ENCODE data around the gene KIAA2012. TPM values are rescaled to one million over a fixed set of nuclear protein-coding genes. Genes with fewer than 3 reads are reported as not detected.
A peak's percentile ranks its signal among the peaks of the same experiment; 100 is the strongest.
"Not testable (repeated sequence)": the region's sequence is repeated elsewhere in the genome, so short reads cannot be mapped to it uniquely, and the experiment has no call there.

KIAA2012 gene
- total RNA-seq, 1 experiment from 2014 or later, result not detected

- no peak for DNase-seq (ENCODE audit: low spot score)
Observed at GRCh38 chr2:202193881-202194353, 120.9 kb downstream of the KIAA2012 start.

DNA sequence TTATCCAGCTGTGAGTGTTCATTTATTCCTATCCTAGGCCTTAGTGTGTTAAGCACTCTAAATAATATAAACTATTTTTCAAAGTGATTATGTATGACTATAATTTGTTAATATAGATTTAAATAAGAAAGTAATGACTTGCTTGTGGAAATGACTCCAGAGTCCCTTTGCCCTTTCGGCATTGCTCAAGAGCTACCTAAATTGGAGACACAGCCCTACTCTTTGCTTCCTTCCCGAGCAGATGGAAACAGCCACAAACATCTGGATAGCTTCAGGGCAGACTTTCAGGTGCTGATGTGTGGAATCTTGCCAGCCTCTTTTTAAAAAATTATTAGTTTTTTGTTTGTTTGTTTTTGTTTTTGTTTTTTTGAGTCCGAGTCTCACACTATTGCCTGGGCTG lies 121.4 kb downstream of the KIAA2012 start:
- no peak for DNase-seq (ENCODE audit: low spot score)

- no peak for DNase-seq (ENCODE audit: low spot score)
Observed at GRCh38 chr2:202196727-202197126, 123.7 kb downstream of the KIAA2012 start.

- no peak for DNase-seq (ENCODE audit: low spot score)
Observed at GRCh38 chr2:202201220-202202160, 128.4 kb downstream of the KIAA2012 start.

DNA sequence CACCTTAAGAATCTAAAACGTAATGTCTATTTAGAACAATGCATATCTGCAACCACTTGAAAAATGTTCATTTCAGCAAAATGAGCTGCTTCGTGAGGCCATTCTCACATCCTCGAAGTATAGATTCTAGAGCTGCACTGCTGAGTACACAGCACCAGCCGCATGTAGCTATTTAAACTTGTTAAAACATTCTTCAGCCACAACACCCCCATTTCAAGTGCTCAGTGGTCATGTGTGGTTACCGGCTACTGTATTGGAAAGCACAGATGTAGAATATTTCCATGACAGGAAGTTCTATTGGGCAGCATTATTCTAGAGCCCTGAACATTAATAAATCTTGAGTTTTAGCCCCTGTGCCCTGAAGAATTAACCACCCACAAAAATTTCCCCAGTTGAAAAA lies 130.3 kb downstream of the KIAA2012 start:
- no peak for DNase-seq (ENCODE audit: low spot score)

GRCh38 chr2:202204855-202205254 lies 131.8 kb downstream of the KIAA2012 start:
- DNase-seq (ENCODE audit: low spot score), result no peak

DNA sequence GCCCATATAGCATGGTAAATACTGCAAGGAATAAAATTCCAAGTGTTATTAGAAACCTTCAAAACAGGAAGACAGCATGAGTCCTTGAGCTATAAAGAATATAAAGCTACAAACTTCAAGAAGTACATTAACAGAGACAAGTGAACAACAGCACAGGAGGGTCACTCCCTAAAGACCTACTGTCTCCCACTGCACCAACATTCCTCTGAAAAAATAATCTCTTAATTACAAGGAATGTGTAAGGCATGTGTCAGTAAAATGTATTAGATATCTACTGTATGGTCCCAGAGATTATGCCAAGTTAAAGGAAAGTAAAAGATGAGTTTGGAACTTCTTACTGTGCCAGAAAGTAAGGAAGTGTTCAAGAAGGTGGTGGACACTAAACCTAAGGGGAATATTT lies 135.5 kb downstream of the KIAA2012 start:
- no peak for DNase-seq (ENCODE audit: low spot score)

- no peak for DNase-seq (ENCODE audit: low spot score)
Observed at GRCh38 chr2:202215179-202215578, 142.1 kb downstream of the KIAA2012 start.

DNA sequence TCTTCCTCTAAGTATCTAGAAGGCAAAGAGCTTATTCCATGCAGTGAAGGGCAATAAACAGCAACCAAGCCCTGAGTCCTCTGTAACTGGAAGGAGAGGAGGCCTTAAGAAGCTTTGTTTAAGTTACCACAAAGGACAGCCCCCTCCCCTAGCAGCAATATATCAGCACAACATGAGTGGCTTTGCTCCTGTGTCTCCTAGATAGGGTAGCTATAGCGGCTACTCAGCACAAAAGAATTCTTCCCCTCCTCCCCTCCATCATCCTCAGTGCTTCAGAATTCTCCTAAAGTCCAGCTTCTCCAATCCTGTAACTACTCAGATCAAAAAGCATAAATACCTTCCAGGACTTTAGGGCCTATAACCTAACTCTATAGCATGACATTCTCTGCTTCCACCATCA lies 148.8 kb downstream of the KIAA2012 start:
- no peak for DNase-seq (ENCODE audit: low spot score)

DNA sequence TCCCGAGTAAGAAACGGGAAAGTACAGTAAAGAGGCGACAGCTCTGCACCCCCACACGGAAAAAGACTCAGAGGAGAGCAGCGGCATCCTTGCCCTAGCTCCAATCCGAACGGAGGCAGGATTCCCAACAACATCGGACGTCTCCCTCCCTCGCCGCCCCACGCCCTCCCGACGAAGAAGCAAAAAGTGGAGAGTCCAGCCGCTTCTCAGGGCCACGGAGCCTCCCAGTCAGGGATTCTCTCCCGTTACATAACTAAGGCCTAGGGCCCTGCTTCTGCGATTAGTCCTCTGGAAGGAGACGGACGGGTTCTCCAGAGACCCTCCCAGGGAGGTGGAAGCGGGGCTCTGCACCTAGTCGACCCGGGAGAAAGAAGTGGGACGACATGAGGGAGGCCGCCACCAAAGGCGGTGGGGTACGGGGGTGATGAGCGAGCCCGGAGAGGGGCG lies 164.8 kb downstream of the KIAA2012 start:
- peak; percentile 10 for DNase-seq (ENCODE audit: low spot score)

- peak; percentile 91 for DNase-seq (ENCODE audit: low spot score)
Observed at GRCh38 chr2:202238234-202239197, 165.5 kb downstream of the KIAA2012 start, which contains the start of gene SUMO1. SUMO1 (minus strand) TSS chr2:202238597; CDS start chr2:202238451, 146 bp downstream.

- not testable (repeated sequence) for DNase-seq (ENCODE audit: low spot score)
Observed at GRCh38 chr2:202247710-202248109, 174.7 kb downstream of the KIAA2012 start.

DNA sequence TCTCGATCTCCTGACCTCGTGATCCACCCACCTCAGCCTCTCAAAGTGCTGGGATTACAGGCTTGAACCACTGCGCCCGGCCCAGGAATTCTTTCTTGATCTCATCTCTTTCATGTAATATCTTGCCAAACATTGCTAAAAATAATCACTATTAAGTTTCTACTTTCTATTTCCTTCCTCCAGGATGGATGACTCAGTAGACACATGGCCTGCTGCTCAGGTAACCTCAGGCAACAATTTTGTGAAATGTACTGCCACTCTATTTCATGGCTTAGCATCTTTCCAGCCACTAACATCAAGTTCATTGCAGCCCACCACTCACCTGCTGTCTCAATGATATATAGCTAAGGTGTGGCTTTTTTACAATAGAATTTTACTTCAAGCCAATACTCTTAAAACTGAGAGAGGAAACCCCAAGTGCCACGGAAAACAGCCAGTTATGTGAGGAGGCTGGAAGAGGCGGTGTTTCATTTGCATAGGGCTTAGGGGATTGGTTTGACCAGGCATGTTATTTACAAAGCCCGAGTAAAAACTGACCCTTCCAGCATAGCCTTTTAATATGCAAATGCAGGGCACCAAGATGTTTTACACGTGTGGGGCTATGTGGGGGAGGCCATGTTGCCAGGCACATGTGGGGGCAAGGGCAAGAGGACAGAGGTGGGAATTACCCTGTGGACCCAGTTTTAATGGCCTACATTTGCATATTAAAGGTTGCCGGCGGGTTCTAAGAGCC lies 176.6 kb downstream of the KIAA2012 start:
- no peak for DNase-seq (ENCODE audit: low spot score)

- DNase-seq (ENCODE audit: low spot score), result no peak
Observed at GRCh38 chr2:202251494-202251893, 178.4 kb downstream of the KIAA2012 start.

Other genes with a start within 250 kb of the KIAA2012 start
- gene FZD7, start 39.4 kb upstream of the KIAA2012 start, total RNA-seq (2014; rRNA removed; shearing (Covaris generic)), result 19.0 and 25.2 TPM in 2 replicates
- 200 and 214 TPM in 2 replicates for gene SUMO1, start 165.3 kb downstream of the KIAA2012 start, total RNA-seq (2014; rRNA removed; shearing (Covaris generic))
- gene NOP58, start 192.5 kb downstream of the KIAA2012 start, total RNA-seq (2014; rRNA removed; shearing (Covaris generic)), result 75.6 and 84.7 TPM in 2 replicates

Data from H4 (cell line).